Measurements from ENCODE around the gene GAB2. TPM values are rescaled to one million over a fixed set of nuclear protein-coding genes. Genes with fewer than 3 reads are reported as not detected.
"Not testable (repeated sequence)": the region's sequence is repeated elsewhere in the genome, so short reads cannot be mapped to it uniquely, and the experiment has no call there.

Gene GAB2
- total RNA-seq, 1 donor from 2014 or later = 10.4 TPM

GRCh38 chr11:78189174-78189724, 228.4 kb downstream of the GAB2 start:
- H3K27me3 ChIP-seq (ENCODE audit: control insufficient read depth in 3 of 3, insufficient read depth in 3 of 3, low read length in 3 of 3) = no peaks in the 10 kb centered on the region
- no peaks in the 10 kb centered on the region for H3K9me3 ChIP-seq (ENCODE audit: control insufficient read depth in 3 of 3, low read length in 3 of 3)
- peaks cover 44 to 54% (median 44%) of the 10 kb centered on the region in 3 donors for H3K4me1 ChIP-seq (ENCODE audit: control insufficient read depth in 3 of 3, insufficient read depth in 3 of 3, low read length in 3 of 3)
- peak overlapping the region; percentile 85 to 98 (median 96) for H3K4me3 ChIP-seq (ENCODE audit: low read length in 3 of 3)
- H3K9ac ChIP-seq (ENCODE audit: low read depth in 1 of 3, low read length in 3 of 3) = peak overlapping the region; percentile 70 to 84 (median 73)
- peaks cover 0 to 2% (median 2%) of the 10 kb centered on the region in 3 donors for H3K36me3 ChIP-seq (ENCODE audit: control insufficient read depth in 3 of 3, insufficient read depth in 3 of 3, low read length in 3 of 3)
- peak overlapping the region; percentile 71 for H3K27ac ChIP-seq (ENCODE audit: low read depth, low read length)

- Histone ChIP-seq H3K4me1 (ENCODE audit: control insufficient read depth in 3 of 3, insufficient read depth in 3 of 3, low read length in 3 of 3) (peaks cover 44 to 54% (median 44%) of the 10 kb centered on the region in 3 donors), H3K9me3 (ENCODE audit: control insufficient read depth in 3 of 3, low read length in 3 of 3) (no peaks in the 10 kb centered on the region), H3K27ac (ENCODE audit: low read depth, low read length) (peak within 1 kb of the TSS; percentile 71), H3K27me3 (ENCODE audit: control insufficient read depth in 3 of 3, insufficient read depth in 3 of 3, low read length in 3 of 3) (no peaks in the 10 kb centered on the region), H3K9ac (ENCODE audit: low read depth in 1 of 3, low read length in 3 of 3) (peak within 1 kb of the TSS; percentile 70 to 84 (median 73)), H3K4me3 (ENCODE audit: low read length in 3 of 3) (peak within 1 kb of the TSS; percentile 85 to 98 (median 96)), H3K36me3 (ENCODE audit: control insufficient read depth in 3 of 3, insufficient read depth in 3 of 3, low read length in 3 of 3) (peaks cover 0 to 2% (median 2%) of the 10 kb centered on the region in 3 donors)
These were observed 229.1 kb downstream of the GAB2 start, which contains the start of the genes KCTD21 and USP35 for GRCh38 chr11:78188286-78189173. Gene KCTD21, minus strand, starts transcription at chr11:78188626. Its CDS starts 14,072 bp downstream, at chr11:78174554. Gene USP35, plus strand, starts transcription at chr11:78188919. Its CDS starts 7,327 bp downstream, at chr11:78196246.

- no peaks in the 10 kb centered on the region for H3K9me3 ChIP-seq (ENCODE audit: control insufficient read depth in 3 of 3, low read length in 3 of 3)
- H3K4me3 ChIP-seq (ENCODE audit: low read length in 3 of 3) = peak overlapping the region; percentile 75 to 98 (median 96)
- H3K27me3 ChIP-seq (ENCODE audit: control insufficient read depth in 3 of 3, insufficient read depth in 3 of 3, low read length in 3 of 3) = no peaks in the 10 kb centered on the region
- H3K9ac ChIP-seq (ENCODE audit: low read depth in 1 of 3, low read length in 3 of 3) = peak overlapping the region; percentile 62 to 82 (median 67)
- H3K27ac ChIP-seq (ENCODE audit: low read depth, low read length) = peak overlapping the region; percentile 71
- H3K4me1 ChIP-seq (ENCODE audit: control insufficient read depth in 3 of 3, insufficient read depth in 3 of 3, low read length in 3 of 3) = peaks cover 41 to 51% (median 42%) of the 10 kb centered on the region in 3 donors
- H3K36me3 ChIP-seq (ENCODE audit: control insufficient read depth in 3 of 3, insufficient read depth in 3 of 3, low read length in 3 of 3) = peaks cover 0 to 5% (median 2%) of the 10 kb centered on the region in 3 donors
These were observed 230.0 kb downstream of the GAB2 start for GRCh38 chr11:78187366-78188285.

- Histone ChIP-seq H3K27me3 (ENCODE audit: control insufficient read depth in 3 of 3, insufficient read depth in 3 of 3, low read length in 3 of 3) (no peaks in the 10 kb centered on the region), H3K4me1 (ENCODE audit: control insufficient read depth in 3 of 3, insufficient read depth in 3 of 3, low read length in 3 of 3) (peaks cover 0 to 4% (median 2%) of the 10 kb centered on the region in 3 donors), H3K9me3 (ENCODE audit: control insufficient read depth in 3 of 3, low read length in 3 of 3) (no peaks in the 10 kb centered on the region), H3K4me3 (ENCODE audit: low read length in 3 of 3) (no peak overlapping the region), H3K9ac (ENCODE audit: low read depth in 1 of 3, low read length in 3 of 3) (no peak overlapping the region), H3K36me3 (ENCODE audit: control insufficient read depth in 3 of 3, insufficient read depth in 3 of 3, low read length in 3 of 3) (peaks cover 0 to 5% (median 4%) of the 10 kb centered on the region in 3 donors), H3K27ac (ENCODE audit: low read depth, low read length) (no peak overlapping the region)
These were observed 236.4 kb downstream of the GAB2 start for GRCh38 chr11:78181185-78181584.

GRCh38 chr11:78180751-78181150, 236.9 kb downstream of the GAB2 start:
- Histone ChIP-seq H3K36me3 (ENCODE audit: control insufficient read depth in 3 of 3, insufficient read depth in 3 of 3, low read length in 3 of 3) (peaks cover 0 to 5% (median 4%) of the 10 kb centered on the region in 3 donors), H3K4me1 (ENCODE audit: control insufficient read depth in 3 of 3, insufficient read depth in 3 of 3, low read length in 3 of 3) (peaks cover 0 to 4% (median 0%) of the 10 kb centered on the region in 3 donors), H3K9ac (ENCODE audit: low read depth in 1 of 3, low read length in 3 of 3) (no peak overlapping the region), H3K27me3 (ENCODE audit: control insufficient read depth in 3 of 3, insufficient read depth in 3 of 3, low read length in 3 of 3) (no peaks in the 10 kb centered on the region), H3K9me3 (ENCODE audit: control insufficient read depth in 3 of 3, low read length in 3 of 3) (no peaks in the 10 kb centered on the region), H3K27ac (ENCODE audit: low read depth, low read length) (no peak overlapping the region), H3K4me3 (ENCODE audit: low read length in 3 of 3) (no peak overlapping the region)

- Histone ChIP-seq H3K27ac (ENCODE audit: low read depth, low read length) (no peak overlapping the region), H3K4me3 (ENCODE audit: low read length in 3 of 3) (no peak overlapping the region), H3K4me1 (ENCODE audit: control insufficient read depth in 3 of 3, insufficient read depth in 3 of 3, low read length in 3 of 3) (peaks cover 0 to 4% (median 0%) of the 10 kb centered on the region in 3 donors), H3K9ac (ENCODE audit: low read depth in 1 of 3, low read length in 3 of 3) (peak overlapping the region in 1 of 3 donors; percentile 33), H3K9me3 (ENCODE audit: control insufficient read depth in 3 of 3, low read length in 3 of 3) (no peaks in the 10 kb centered on the region), H3K27me3 (ENCODE audit: control insufficient read depth in 3 of 3, insufficient read depth in 3 of 3, low read length in 3 of 3) (no peaks in the 10 kb centered on the region), H3K36me3 (ENCODE audit: control insufficient read depth in 3 of 3, insufficient read depth in 3 of 3, low read length in 3 of 3) (peaks cover 0 to 5% (median 2%) of the 10 kb centered on the region in 3 donors)
These were observed 238.1 kb downstream of the GAB2 start for GRCh38 chr11:78179459-78180071.

- no peaks in the 10 kb centered on the region for H3K27me3 ChIP-seq (ENCODE audit: control insufficient read depth in 3 of 3, insufficient read depth in 3 of 3, low read length in 3 of 3)
- peaks cover 0 to 4% (median 0%) of the 10 kb centered on the region in 3 donors for H3K4me1 ChIP-seq (ENCODE audit: control insufficient read depth in 3 of 3, insufficient read depth in 3 of 3, low read length in 3 of 3)
- H3K9me3 ChIP-seq (ENCODE audit: control insufficient read depth in 3 of 3, low read length in 3 of 3) = no peaks in the 10 kb centered on the region
- no peak overlapping the region for H3K9ac ChIP-seq (ENCODE audit: low read depth in 1 of 3, low read length in 3 of 3)
- H3K27ac ChIP-seq (ENCODE audit: low read depth, low read length) = no peak overlapping the region
- peaks cover 11 to 23% (median 18%) of the 10 kb centered on the region in 3 donors for H3K36me3 ChIP-seq (ENCODE audit: control insufficient read depth in 3 of 3, insufficient read depth in 3 of 3, low read length in 3 of 3)
- no peak overlapping the region for H3K4me3 ChIP-seq (ENCODE audit: low read length in 3 of 3)
These were observed 240.4 kb downstream of the GAB2 start for GRCh38 chr11:78177216-78177615.

- Histone ChIP-seq H3K9ac (ENCODE audit: low read depth in 1 of 3, low read length in 3 of 3) (no peak overlapping the region), H3K27me3 (ENCODE audit: control insufficient read depth in 3 of 3, insufficient read depth in 3 of 3, low read length in 3 of 3) (no peaks in the 10 kb centered on the region), H3K27ac (ENCODE audit: low read depth, low read length) (no peak overlapping the region), H3K9me3 (ENCODE audit: control insufficient read depth in 3 of 3, low read length in 3 of 3) (no peaks in the 10 kb centered on the region), H3K4me3 (ENCODE audit: low read length in 3 of 3) (no peak overlapping the region), H3K4me1 (ENCODE audit: control insufficient read depth in 3 of 3, insufficient read depth in 3 of 3, low read length in 3 of 3) (peaks cover 0 to 4% (median 0%) of the 10 kb centered on the region in 3 donors), H3K36me3 (ENCODE audit: control insufficient read depth in 3 of 3, insufficient read depth in 3 of 3, low read length in 3 of 3) (peaks cover 15 to 26% (median 19%) of the 10 kb centered on the region in 3 donors)
These were observed 240.9 kb downstream of the GAB2 start for GRCh38 chr11:78176605-78177141.

- not testable (repeated sequence) for H3K4me1 ChIP-seq (ENCODE audit: control insufficient read depth in 3 of 3, insufficient read depth in 3 of 3, low read length in 3 of 3); H3K27me3 ChIP-seq (ENCODE audit: control insufficient read depth in 3 of 3, insufficient read depth in 3 of 3, low read length in 3 of 3); H3K27ac ChIP-seq (ENCODE audit: low read depth, low read length); H3K9me3 ChIP-seq (ENCODE audit: control insufficient read depth in 3 of 3, low read length in 3 of 3); H3K4me3 ChIP-seq (ENCODE audit: low read length in 3 of 3); H3K9ac ChIP-seq (ENCODE audit: low read depth in 1 of 3, low read length in 3 of 3)
- peaks cover 15 to 26% (median 21%) of the 10 kb centered on the region in 3 donors for H3K36me3 ChIP-seq (ENCODE audit: control insufficient read depth in 3 of 3, insufficient read depth in 3 of 3, low read length in 3 of 3)
These were observed 241.8 kb downstream of the GAB2 start for GRCh38 chr11:78175862-78176261.
